ENCODE measurements around the gene VGLL4.

DNA sequence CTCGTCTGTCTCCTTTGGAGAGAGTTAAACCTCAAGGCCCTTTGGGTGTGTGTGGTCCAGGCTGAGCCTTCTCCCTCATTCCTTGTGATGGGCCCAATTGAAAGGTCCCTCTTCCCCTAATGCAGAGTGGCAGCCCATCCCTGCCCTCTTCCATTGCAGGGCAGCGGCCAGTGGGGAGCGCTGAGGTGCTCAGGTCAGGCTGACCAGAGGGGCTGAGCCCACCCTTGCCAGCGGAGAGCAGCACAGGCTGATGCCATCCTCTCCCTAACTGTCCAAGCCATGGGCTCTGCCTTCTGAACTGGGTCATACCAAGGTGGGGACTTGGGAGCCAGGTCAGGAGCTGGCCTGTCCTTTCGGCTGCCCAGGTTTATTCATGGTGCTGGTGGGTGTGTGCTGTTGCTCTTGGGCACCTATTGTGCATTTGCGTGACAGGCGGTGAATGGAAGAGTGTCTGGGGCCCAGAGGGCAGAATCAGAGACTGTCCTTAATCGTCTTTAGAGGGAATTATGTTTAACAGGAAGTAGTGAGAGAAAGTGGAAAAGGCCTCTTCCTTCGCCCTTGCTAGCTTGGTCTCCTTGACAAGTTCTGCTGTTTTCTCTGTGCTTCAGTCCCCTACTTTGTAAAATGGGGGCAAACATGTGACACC is 96.9 kb downstream of the VGLL4 start:
- TF ChIP-seq, protein P1, sequence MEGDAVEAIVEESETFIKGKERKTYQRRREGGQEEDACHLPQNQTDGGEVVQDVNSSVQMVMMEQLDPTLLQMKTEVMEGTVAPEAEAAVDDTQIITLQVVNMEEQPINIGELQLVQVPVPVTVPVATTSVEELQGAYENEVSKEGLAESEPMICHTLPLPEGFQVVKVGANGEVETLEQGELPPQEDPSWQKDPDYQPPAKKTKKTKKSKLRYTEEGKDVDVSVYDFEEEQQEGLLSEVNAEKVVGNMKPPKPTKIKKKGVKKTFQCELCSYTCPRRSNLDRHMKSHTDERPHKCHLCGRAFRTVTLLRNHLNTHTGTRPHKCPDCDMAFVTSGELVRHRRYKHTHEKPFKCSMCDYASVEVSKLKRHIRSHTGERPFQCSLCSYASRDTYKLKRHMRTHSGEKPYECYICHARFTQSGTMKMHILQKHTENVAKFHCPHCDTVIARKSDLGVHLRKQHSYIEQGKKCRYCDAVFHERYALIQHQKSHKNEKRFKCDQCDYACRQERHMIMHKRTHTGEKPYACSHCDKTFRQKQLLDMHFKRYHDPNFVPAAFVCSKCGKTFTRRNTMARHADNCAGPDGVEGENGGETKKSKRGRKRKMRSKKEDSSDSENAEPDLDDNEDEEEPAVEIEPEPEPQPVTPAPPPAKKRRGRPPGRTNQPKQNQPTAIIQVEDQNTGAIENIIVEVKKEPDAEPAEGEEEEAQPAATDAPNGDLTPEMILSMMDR (IDR thresholded peaks at IDR 0.05) = no peak
- no peak for TF ChIP-seq SIN3A (IDR thresholded peaks at IDR 0.05; ENCODE audit: borderline replicate concordance, insufficient read depth, low read depth, low read length)
- no peak for TF ChIP-seq POLR2AphosphoS5 (IDR thresholded peaks at IDR 0.05; ENCODE audit: low read depth, low read length)
- TF ChIP-seq, protein P2, sequence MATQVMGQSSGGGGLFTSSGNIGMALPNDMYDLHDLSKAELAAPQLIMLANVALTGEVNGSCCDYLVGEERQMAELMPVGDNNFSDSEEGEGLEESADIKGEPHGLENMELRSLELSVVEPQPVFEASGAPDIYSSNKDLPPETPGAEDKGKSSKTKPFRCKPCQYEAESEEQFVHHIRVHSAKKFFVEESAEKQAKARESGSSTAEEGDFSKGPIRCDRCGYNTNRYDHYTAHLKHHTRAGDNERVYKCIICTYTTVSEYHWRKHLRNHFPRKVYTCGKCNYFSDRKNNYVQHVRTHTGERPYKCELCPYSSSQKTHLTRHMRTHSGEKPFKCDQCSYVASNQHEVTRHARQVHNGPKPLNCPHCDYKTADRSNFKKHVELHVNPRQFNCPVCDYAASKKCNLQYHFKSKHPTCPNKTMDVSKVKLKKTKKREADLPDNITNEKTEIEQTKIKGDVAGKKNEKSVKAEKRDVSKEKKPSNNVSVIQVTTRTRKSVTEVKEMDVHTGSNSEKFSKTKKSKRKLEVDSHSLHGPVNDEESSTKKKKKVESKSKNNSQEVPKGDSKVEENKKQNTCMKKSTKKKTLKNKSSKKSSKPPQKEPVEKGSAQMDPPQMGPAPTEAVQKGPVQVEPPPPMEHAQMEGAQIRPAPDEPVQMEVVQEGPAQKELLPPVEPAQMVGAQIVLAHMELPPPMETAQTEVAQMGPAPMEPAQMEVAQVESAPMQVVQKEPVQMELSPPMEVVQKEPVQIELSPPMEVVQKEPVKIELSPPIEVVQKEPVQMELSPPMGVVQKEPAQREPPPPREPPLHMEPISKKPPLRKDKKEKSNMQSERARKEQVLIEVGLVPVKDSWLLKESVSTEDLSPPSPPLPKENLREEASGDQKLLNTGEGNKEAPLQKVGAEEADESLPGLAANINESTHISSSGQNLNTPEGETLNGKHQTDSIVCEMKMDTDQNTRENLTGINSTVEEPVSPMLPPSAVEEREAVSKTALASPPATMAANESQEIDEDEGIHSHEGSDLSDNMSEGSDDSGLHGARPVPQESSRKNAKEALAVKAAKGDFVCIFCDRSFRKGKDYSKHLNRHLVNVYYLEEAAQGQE (IDR thresholded peaks at IDR 0.05; ENCODE audit: insufficient read depth in 1 of 2, low read depth in 2 of 2, low read length in 1 of 2) = no peak
- TF ChIP-seq TCF7L2 (IDR thresholded peaks at IDR 0.05; ENCODE audit: low read depth, low read length) = no peak
